NOMO-1 (cell line): ENCODE results near the gene TMEM247.
A peak's percentile ranks its signal among the peaks of the same experiment; 100 is the strongest.

Experiments used
- DNase-seq, 2 experiments: peaks; one replicate each; lab custom pipeline; 2025; ENCODE audit not compliant: unreplicated experiment in 2 of 2; lab: John Stamatoyannopoulos, UW

The TMEM247 gene

DNA sequence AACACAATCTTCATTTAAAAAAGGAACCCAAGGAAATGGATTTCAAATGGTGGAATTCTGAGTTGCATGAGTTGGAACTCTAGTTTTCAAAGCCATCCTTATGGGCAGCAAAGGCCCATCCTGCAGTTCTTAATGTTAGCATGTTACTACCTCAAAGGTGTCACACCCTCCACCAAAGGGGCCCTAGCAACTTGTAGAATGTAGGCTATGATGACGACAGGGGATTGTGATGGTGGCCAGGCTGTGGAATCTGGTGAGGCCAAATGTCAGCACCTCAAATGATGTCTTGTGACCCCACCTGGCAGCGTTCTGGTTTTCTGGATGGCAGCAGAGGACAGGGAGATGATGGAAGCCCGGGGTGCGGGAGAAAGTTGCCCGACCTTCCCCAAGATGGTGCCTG, at the start of gene TMEM247:
TSS of gene TMEM247 (plus strand) at position 301 of the 400 bp plus-strand sequence.
- no peak for DNase-seq

- no peak for DNase-seq
Observed at GRCh38 chr2:46430413-46430812, 49.0 kb upstream of the TMEM247 start.

- DNase-seq, result no peak
Observed at GRCh38 chr2:46430992-46431391, 48.4 kb upstream of the TMEM247 start.

DNA sequence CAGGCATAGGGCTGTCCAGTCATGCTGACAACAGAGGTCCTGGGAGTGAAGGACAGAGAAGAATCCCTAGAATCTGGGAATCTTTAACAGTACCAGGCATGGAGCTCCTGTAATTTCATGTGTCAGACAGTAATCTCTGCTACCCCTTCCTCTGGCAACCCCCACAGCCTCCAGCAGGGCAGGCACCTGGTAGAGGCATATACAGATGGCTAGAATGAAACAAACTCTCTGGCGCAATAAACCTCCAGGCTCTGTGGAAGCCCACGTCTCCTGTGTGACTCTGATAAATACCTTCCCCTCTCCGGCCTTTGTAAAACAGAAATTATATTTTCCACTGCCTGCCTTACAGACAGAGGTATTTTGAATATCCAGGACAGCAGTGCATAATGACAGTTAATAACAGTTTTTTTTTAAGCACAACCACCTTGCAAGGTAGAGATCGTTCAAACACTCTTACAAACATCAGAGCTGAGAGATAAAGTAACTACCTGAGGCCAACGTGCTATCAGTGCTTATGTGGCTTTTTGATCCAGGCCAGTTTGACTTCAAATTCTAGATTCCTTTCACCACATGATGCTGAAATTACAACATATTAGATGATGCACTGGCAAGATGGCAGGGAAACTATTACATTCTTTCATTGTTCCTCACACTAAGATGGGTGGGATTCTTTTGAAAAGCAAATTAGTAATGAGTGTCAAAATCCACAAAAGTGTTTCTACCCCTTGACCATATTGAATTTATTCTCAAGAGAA, 47.7 kb upstream of the TMEM247 start:
- peak in 1 of 2 experiments; percentile 10 for DNase-seq

GRCh38 chr2:46434851-46435273, 44.5 kb upstream of the TMEM247 start:
- no peak for DNase-seq

GRCh38 chr2:46435353-46435752, 44.0 kb upstream of the TMEM247 start:
- DNase-seq, result peak in 1 of 2 experiments; percentile 38

DNA sequence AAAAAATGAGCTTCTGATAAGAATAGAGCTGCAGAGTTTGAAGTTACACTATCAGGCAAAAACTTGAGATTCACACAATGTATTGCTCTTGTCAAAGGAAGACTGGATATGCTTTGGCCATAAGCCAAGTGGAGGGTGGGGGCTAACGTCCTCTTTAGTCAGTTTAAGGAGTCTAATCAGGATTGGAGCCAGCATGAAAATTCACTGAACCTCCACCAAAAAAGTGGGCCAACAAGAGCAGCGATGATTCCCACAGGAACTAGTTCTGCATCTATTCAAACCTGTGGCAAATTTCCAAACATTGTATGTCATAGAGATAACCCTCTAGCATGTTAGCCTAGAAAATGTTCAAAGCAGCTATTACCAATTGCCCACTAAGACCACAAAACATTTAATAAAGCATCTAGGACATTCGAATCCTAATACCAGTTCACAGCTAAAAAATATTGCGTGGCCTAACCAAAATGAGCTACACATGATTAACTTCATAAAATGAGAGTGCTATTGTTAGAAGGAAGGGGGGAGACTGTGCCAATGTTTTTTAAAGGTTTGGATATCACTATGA, 43.5 kb upstream of the TMEM247 start:
- DNase-seq, result no peak

- no peak for DNase-seq
Observed at GRCh38 chr2:46436800-46437199, 42.6 kb upstream of the TMEM247 start.

GRCh38 chr2:46438102-46438501, 41.3 kb upstream of the TMEM247 start:
- no peak for DNase-seq

GRCh38 chr2:46438794-46439193, 40.6 kb upstream of the TMEM247 start:
- DNase-seq, result peak; percentile 22 to 91

DNA sequence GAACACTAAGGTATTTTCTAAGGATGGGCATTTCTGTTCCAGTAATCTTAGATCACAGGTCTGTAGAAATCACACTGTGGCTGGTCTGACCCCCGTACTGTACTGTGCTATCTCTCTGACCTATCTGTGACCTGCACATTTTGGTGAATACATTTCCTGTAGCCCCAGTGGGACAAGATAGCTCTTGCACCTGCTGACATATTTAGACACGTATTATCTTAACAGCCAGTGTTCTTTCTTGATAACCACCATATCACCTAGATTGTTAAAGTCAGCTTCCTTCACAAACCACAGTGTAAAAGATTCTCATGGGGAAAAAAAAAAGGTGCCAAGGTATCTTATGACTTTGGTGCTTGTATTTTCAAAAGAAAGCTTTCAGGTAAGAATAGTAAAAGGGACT, 39.8 kb upstream of the TMEM247 start:
- DNase-seq, result no peak

DNA sequence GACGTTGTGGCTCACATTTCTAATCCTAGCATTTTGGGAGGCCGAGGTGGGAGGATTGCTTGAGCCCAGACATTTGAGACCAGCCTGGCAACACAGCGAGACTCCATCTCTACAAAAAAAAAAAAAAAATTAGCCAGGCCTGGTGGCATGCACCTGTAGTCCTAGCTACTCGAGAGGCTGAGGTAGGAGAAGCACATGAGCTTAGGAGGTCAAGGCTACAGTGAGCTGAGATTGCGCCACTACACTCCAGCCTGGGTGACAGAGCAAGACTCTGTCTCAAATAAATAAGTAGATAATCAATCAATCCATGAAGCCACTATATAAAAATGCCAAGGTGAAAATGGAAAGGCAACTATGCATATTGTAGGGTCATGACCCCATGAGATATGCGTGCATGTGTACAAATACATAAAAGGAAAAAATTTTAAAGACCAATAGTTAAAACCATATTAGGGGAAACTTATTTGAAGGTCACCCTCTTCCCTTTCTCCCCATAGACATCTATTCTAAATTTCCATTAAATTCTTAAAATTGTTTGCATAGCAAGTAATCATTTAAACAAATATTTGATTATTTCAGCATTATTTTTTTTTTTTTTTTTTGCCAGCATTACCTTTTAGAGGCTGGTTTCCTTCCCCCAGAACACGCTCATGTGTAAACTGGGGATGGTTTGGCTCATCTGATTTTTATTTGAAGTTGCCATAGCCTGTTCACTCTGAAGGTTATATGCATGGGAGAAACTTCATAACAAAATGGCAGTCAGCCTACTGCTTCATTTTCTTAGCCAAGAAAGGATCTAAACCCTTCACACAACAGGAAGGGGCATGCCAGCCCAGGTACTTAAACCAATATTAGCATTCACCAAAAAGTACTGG, 37.3 kb upstream of the TMEM247 start:
- DNase-seq, result no peak

DNA sequence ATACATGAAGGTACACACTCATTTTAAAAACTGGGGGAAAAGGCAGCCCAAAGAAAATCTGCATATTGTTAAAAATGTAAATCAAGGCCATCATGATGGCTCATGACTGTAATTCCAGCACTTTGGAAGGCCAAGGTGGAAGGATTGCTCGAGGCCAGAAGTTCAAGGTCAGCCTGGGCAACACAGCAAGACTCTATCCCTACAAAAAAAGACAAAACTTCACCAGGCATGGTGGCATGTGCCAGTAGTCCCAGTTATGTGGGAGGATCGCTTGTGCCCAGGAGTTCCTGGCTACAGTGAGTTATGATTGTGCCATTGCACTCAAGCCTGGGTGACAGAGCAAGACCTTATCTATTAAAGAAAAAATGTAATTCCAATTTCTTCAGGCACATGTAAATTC, 34.6 kb upstream of the TMEM247 start:
- DNase-seq, result no peak

DNA sequence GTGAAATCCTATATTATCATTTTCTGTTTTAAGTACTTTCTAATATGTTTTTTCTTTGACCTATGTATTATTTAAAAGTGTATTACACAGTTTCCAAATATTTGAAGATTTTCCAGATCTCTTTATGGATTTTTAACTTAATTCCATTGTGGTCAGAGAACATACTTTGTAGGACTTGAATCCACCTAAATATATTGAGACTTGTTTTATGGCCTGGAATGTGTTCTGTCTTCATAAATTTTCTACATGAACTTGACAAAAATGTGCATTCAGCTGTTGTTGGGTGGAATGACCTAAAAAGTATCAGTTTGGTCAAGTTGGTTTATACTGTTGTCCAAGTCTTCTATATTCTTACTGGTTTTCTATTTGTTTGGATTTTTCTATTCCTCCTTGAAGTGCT, 33.8 kb upstream of the TMEM247 start:
- DNase-seq, result no peak

- no peak for DNase-seq
Observed at GRCh38 chr2:46446871-46447568, 32.3 kb upstream of the TMEM247 start.

GRCh38 chr2:46447649-46448048, 31.7 kb upstream of the TMEM247 start:
- DNase-seq, result no peak

GRCh38 chr2:46448111-46448510, 31.3 kb upstream of the TMEM247 start:
- DNase-seq, result no peak

DNA sequence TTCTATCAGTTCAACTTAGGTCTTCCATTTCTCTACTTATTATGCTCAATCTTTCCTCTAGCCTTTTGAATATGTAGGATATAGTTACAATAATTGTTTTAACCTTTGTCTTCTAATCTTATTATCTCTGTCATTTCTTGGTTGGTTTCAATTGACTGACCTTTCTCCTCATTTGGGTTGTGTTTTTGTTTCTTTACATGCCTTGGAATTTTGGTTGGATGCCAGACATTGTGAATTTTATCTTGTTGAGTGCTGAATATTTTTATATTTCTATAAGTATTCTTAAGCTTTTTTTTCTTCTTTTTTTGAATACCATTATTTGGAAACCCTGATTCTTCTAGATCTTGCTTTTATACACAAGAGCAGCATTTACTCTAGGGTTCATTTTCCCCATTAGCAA, 30.7 kb upstream of the TMEM247 start:
- no peak for DNase-seq

GRCh38 chr2:46449700-46450099, 29.7 kb upstream of the TMEM247 start:
- DNase-seq, result no peak

DNA sequence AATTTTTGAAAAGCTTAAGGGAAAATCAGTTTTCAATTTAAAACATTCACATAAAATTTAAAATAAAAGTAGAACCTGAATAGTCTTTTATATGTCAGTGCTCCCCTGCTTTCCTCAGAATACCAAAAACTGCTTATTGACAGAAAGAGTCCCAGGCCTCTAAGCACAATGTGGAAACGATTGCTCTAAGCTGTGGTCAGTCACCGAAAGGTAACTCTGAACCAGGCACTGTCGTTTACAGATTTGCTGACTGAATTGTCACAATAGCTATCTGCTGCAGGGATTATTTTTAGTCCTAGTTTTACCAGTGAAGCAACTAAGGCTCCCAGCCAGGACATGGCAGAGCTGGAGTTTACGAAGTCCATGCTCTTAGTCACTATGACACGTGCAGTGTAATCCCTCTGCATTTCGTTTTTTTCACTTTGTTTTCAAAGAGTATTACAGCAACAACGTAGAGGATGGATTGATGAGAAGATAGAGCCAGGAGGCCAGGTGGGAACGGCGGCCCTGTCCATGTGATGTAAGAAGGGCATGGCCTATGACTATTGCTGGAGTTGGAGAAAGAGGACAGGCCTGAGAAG, 28.1 kb upstream of the TMEM247 start:
- no peak for DNase-seq

- no peak for DNase-seq
Observed at GRCh38 chr2:46456789-46457188, 22.6 kb upstream of the TMEM247 start.
